ENCODE data around the gene THOC2. TPM values are rescaled to one million over a fixed set of nuclear protein-coding genes. Genes with fewer than 3 reads are reported as not detected.
"Not testable (repeated sequence)": the region's sequence is repeated elsewhere in the genome, so short reads cannot be mapped to it uniquely, and the experiment has no call there.

THOC2 gene
- polyA plus RNA-seq, 4 donors = 30.5 to 85.2 (median 81.2) TPM

- WGBS, 3 donors = 50 to 72% (median 68%) methylated on average over 1 of the region's 1 CpG
- no peak overlapping the region for H3K4me3 ChIP-seq (ENCODE audit: low read depth in 1 of 3, low read length in 3 of 3)
- DNase-seq (no peak), FAIRE-seq (no peak)
- no peaks in the 10 kb centered on the region for H3K9me3 ChIP-seq (ENCODE audit: control insufficient read depth in 2 of 2, insufficient read depth in 1 of 2, low read depth in 1 of 2, low read length in 1 of 2)
- H3K27ac ChIP-seq (ENCODE audit: low read depth in 1 of 3, low read length in 2 of 3) = no peak overlapping the region
- no peaks in the 10 kb centered on the region for H3K27me3 ChIP-seq (ENCODE audit: control insufficient read depth in 3 of 3, insufficient read depth in 3 of 3, low read length in 3 of 3)
- peaks cover 0 to 13% (median 3%) of the 10 kb centered on the region in 3 donors for H3K36me3 ChIP-seq (ENCODE audit: control insufficient read depth in 3 of 3, insufficient read depth in 2 of 3, low read depth in 1 of 3, low read length in 3 of 3)
- no peaks in the 10 kb centered on the region for H3K4me1 ChIP-seq (ENCODE audit: control insufficient read depth in 3 of 3, insufficient read depth in 2 of 3, low read depth in 1 of 3, low read length in 2 of 3)
Observed at GRCh38 chrX:123673813-123674212, 59.0 kb downstream of the THOC2 start.

GRCh38 chrX:123665197-123665596 is 67.7 kb downstream of the THOC2 start:
- H3K4me1 ChIP-seq (ENCODE audit: control insufficient read depth in 3 of 3, insufficient read depth in 2 of 3, low read depth in 1 of 3, low read length in 2 of 3) = no peaks in the 10 kb centered on the region
- peak in 1 of 2 donors; percentile 22 for DNase-seq
- FAIRE-seq = no peak
- H3K36me3 ChIP-seq (ENCODE audit: control insufficient read depth in 3 of 3, insufficient read depth in 2 of 3, low read depth in 1 of 3, low read length in 3 of 3) = peaks cover 0 to 6% (median 0%) of the 10 kb centered on the region in 3 donors
- H3K27ac ChIP-seq (ENCODE audit: low read depth in 1 of 3, low read length in 2 of 3) = no peak overlapping the region
- H3K9me3 ChIP-seq (ENCODE audit: control insufficient read depth in 2 of 2, insufficient read depth in 1 of 2, low read depth in 1 of 2, low read length in 1 of 2) = no peaks in the 10 kb centered on the region
- WGBS, 3 donors = 80 to 96% (median 83%) methylated on average over 3 of the region's 3 CpGs
- no peaks in the 10 kb centered on the region for H3K27me3 ChIP-seq (ENCODE audit: control insufficient read depth in 3 of 3, insufficient read depth in 3 of 3, low read length in 3 of 3)
- H3K4me3 ChIP-seq (ENCODE audit: low read depth in 1 of 3, low read length in 3 of 3) = no peak overlapping the region

- FAIRE-seq = not testable (repeated sequence)
- WGBS, 3 donors = 86 to 95% (median 93%) methylated on average over 6 of the region's 6 CpGs
Observed at GRCh38 chrX:123664467-123665167, 68.2 kb downstream of the THOC2 start.

GRCh38 chrX:123663720-123664119 is 69.1 kb downstream of the THOC2 start:
- FAIRE-seq; H3K36me3 ChIP-seq (ENCODE audit: control insufficient read depth in 3 of 3, insufficient read depth in 2 of 3, low read depth in 1 of 3, low read length in 3 of 3): not testable (repeated sequence)
- WGBS, 3 donors = 97 to 100% (median 99%) methylated on average over 3 of the region's 3 CpGs

More at GRCh38 chrX:123664467-123665167, 68.2 kb downstream of the THOC2 start:
- not testable (repeated sequence) for H3K27me3 ChIP-seq (ENCODE audit: control insufficient read depth in 3 of 3, insufficient read depth in 3 of 3, low read length in 3 of 3); H3K9me3 ChIP-seq (ENCODE audit: control insufficient read depth in 2 of 2, insufficient read depth in 1 of 2, low read depth in 1 of 2, low read length in 1 of 2); H3K4me3 ChIP-seq (ENCODE audit: low read depth in 1 of 3, low read length in 3 of 3); H3K27ac ChIP-seq (ENCODE audit: low read depth in 1 of 3, low read length in 2 of 3); H3K36me3 ChIP-seq (ENCODE audit: control insufficient read depth in 3 of 3, insufficient read depth in 2 of 3, low read depth in 1 of 3, low read length in 3 of 3); H3K4me1 ChIP-seq (ENCODE audit: control insufficient read depth in 3 of 3, insufficient read depth in 2 of 3, low read depth in 1 of 3, low read length in 2 of 3); DNase-seq

GRCh38 chrX:123656507-123656906 is 76.3 kb downstream of the THOC2 start:
- 91 to 97% (median 94%) methylated on average over 6 to 9 of the region's 9 CpGs for WGBS, 3 donors
- not testable (repeated sequence) for DNase-seq; H3K4me3 ChIP-seq (ENCODE audit: low read depth in 1 of 3, low read length in 3 of 3)

More at GRCh38 chrX:123663720-123664119, 69.1 kb downstream of the THOC2 start:
- DNase-seq; H3K27ac ChIP-seq (ENCODE audit: low read depth in 1 of 3, low read length in 2 of 3); H3K9me3 ChIP-seq (ENCODE audit: control insufficient read depth in 2 of 2, insufficient read depth in 1 of 2, low read depth in 1 of 2, low read length in 1 of 2); H3K4me3 ChIP-seq (ENCODE audit: low read depth in 1 of 3, low read length in 3 of 3); H3K4me1 ChIP-seq (ENCODE audit: control insufficient read depth in 3 of 3, insufficient read depth in 2 of 3, low read depth in 1 of 3, low read length in 2 of 3); H3K27me3 ChIP-seq (ENCODE audit: control insufficient read depth in 3 of 3, insufficient read depth in 3 of 3, low read length in 3 of 3): not testable (repeated sequence)

GRCh38 chrX:123648811-123649181 is 84.1 kb downstream of the THOC2 start:
- FAIRE-seq; DNase-seq; H3K4me3 ChIP-seq (ENCODE audit: low read depth in 1 of 3, low read length in 3 of 3); H3K9me3 ChIP-seq (ENCODE audit: control insufficient read depth in 2 of 2, insufficient read depth in 1 of 2, low read depth in 1 of 2, low read length in 1 of 2); H3K36me3 ChIP-seq (ENCODE audit: control insufficient read depth in 3 of 3, insufficient read depth in 2 of 3, low read depth in 1 of 3, low read length in 3 of 3); H3K4me1 ChIP-seq (ENCODE audit: control insufficient read depth in 3 of 3, insufficient read depth in 2 of 3, low read depth in 1 of 3, low read length in 2 of 3); H3K27me3 ChIP-seq (ENCODE audit: control insufficient read depth in 3 of 3, insufficient read depth in 3 of 3, low read length in 3 of 3): not testable (repeated sequence)
- peak overlapping the region in 1 of 3 donors; percentile 45 for H3K27ac ChIP-seq (ENCODE audit: low read depth in 1 of 3, low read length in 2 of 3)
- WGBS, 3 donors = 67 to 78% (median 76%) methylated on average over 5 to 6 of the region's 6 CpGs

More at GRCh38 chrX:123656507-123656906, 76.3 kb downstream of the THOC2 start:
- not testable (repeated sequence) for H3K27me3 ChIP-seq (ENCODE audit: control insufficient read depth in 3 of 3, insufficient read depth in 3 of 3, low read length in 3 of 3); H3K4me1 ChIP-seq (ENCODE audit: control insufficient read depth in 3 of 3, insufficient read depth in 2 of 3, low read depth in 1 of 3, low read length in 2 of 3); H3K9me3 ChIP-seq (ENCODE audit: control insufficient read depth in 2 of 2, insufficient read depth in 1 of 2, low read depth in 1 of 2, low read length in 1 of 2); H3K27ac ChIP-seq (ENCODE audit: low read depth in 1 of 3, low read length in 2 of 3); FAIRE-seq
- peaks cover 0 to 12% (median 2%) of the 10 kb centered on the region in 3 donors for H3K36me3 ChIP-seq (ENCODE audit: control insufficient read depth in 3 of 3, insufficient read depth in 2 of 3, low read depth in 1 of 3, low read length in 3 of 3)

- no peak overlapping the region for H3K4me3 ChIP-seq (ENCODE audit: low read depth in 1 of 3, low read length in 3 of 3)
- peaks cover 0 to 2% (median 0%) of the 10 kb centered on the region in 3 donors for H3K36me3 ChIP-seq (ENCODE audit: control insufficient read depth in 3 of 3, insufficient read depth in 2 of 3, low read depth in 1 of 3, low read length in 3 of 3)
- peak; percentile 47 to 71 for DNase-seq
- FAIRE-seq = no peak
- no peaks in the 10 kb centered on the region for H3K9me3 ChIP-seq (ENCODE audit: control insufficient read depth in 2 of 2, insufficient read depth in 1 of 2, low read depth in 1 of 2, low read length in 1 of 2)
- WGBS, 3 donors = 44 to 57% (median 47%) methylated on average over 18 to 20 of the region's 20 CpGs
- H3K27me3 ChIP-seq (ENCODE audit: control insufficient read depth in 3 of 3, insufficient read depth in 3 of 3, low read length in 3 of 3) = no peaks in the 10 kb centered on the region
- peaks cover 0 to 4% (median 0%) of the 10 kb centered on the region in 3 donors for H3K4me1 ChIP-seq (ENCODE audit: control insufficient read depth in 3 of 3, insufficient read depth in 2 of 3, low read depth in 1 of 3, low read length in 2 of 3)
- H3K27ac ChIP-seq (ENCODE audit: low read depth in 1 of 3, low read length in 2 of 3) = peak overlapping the region in 1 of 3 donors; percentile 45
Observed at GRCh38 chrX:123648028-123648810, 84.6 kb downstream of the THOC2 start.

- no peaks in the 10 kb centered on the region for H3K9me3 ChIP-seq (ENCODE audit: control insufficient read depth in 2 of 2, insufficient read depth in 1 of 2, low read depth in 1 of 2, low read length in 1 of 2)
- H3K27ac ChIP-seq (ENCODE audit: low read depth in 1 of 3, low read length in 2 of 3) = no peak overlapping the region
- H3K27me3 ChIP-seq (ENCODE audit: control insufficient read depth in 3 of 3, insufficient read depth in 3 of 3, low read length in 3 of 3) = no peaks in the 10 kb centered on the region
- DNase-seq (no peak), FAIRE-seq (no peak)
- WGBS, 3 donors = 91 to 96% (median 96%) methylated on average over 4 of the region's 4 CpGs
- no peak overlapping the region for H3K4me3 ChIP-seq (ENCODE audit: low read depth in 1 of 3, low read length in 3 of 3)
- peaks cover 0 to 4% (median 0%) of the 10 kb centered on the region in 3 donors for H3K36me3 ChIP-seq (ENCODE audit: control insufficient read depth in 3 of 3, insufficient read depth in 2 of 3, low read depth in 1 of 3, low read length in 3 of 3)
- H3K4me1 ChIP-seq (ENCODE audit: control insufficient read depth in 3 of 3, insufficient read depth in 2 of 3, low read depth in 1 of 3, low read length in 2 of 3) = peaks cover 0 to 4% (median 0%) of the 10 kb centered on the region in 3 donors
Observed at GRCh38 chrX:123647244-123647643, 85.6 kb downstream of the THOC2 start.

Data from small intestine (tissue), 7 donors.